BLaER1 (cell line): ENCODE measurements around the gene OR2H1.
"Not testable (repeated sequence)": the region's sequence is repeated elsewhere in the genome, so short reads cannot be mapped to it uniquely, and the experiment has no call there.

Experiments
- H3K27ac ChIP-seq: shearing (Covaris generic); formaldehyde crosslinking; 2 replicates; pipeline ENCODE4 v1.8.1; 2022
- H3K27me3 ChIP-seq: shearing (Covaris generic); formaldehyde crosslinking; 2 replicates; pipeline ENCODE4 v1.8.1; 2022
- H3K36me3 ChIP-seq: shearing (Covaris generic); formaldehyde crosslinking; 2 replicates; pipeline ENCODE4 v1.8.1; 2022
- H3K4me1 ChIP-seq: shearing (Covaris generic); formaldehyde crosslinking; 2 replicates; pipeline ENCODE4 v1.8.1; 2022
- H3K4me2 ChIP-seq: shearing (Covaris generic); formaldehyde crosslinking; 2 replicates; pipeline ENCODE4 v1.8.1; 2022
- H3K4me3 ChIP-seq: shearing (Covaris generic); formaldehyde crosslinking; 2 replicates; pipeline ENCODE4 v1.8.1; 2022
- H3K9ac ChIP-seq: shearing (Covaris generic); formaldehyde crosslinking; 2 replicates; pipeline ENCODE4 v1.8.1; 2022
- H3K9me3 ChIP-seq: shearing (Covaris generic); formaldehyde crosslinking; 2 replicates; pipeline ENCODE4 v1.8.1; 2022
- H4K20me1 ChIP-seq: shearing (Covaris generic); formaldehyde crosslinking; 2 replicates; pipeline ENCODE4 v1.8.1; 2022
- Cebpa-rat ChIP-seq: shearing (Covaris generic); IDR thresholded peaks from 2 replicates; pipeline ENCODE4 v1.8.1; 2022

Gene OR2H1

GRCh38 chr6:29456971-29457370 lies at the start of gene OR2H1, which contains the start of gene OR11A1:
Gene OR2H1 (plus strand): TSS chr6:29457155. CDS start chr6:29461770, 4,615 bp downstream.
Gene OR11A1 (minus strand): TSS chr6:29457071. CDS start chr6:29427641, 29,430 bp downstream.
- no peak for TF ChIP-seq Cebpa-rat
- H3K9me3 ChIP-seq, result no peaks in the 10 kb centered on the region
- H3K4me3 ChIP-seq, result no peak within 1 kb of the TSS
- no peak within 1 kb of the TSS for H3K27ac ChIP-seq
- no peak within 1 kb of the TSS for H3K9ac ChIP-seq
- H4K20me1 ChIP-seq, result no peaks in the 10 kb centered on the region
- no peaks in the 10 kb centered on the region for H3K36me3 ChIP-seq
- no peak within 1 kb of the TSS for H3K4me2 ChIP-seq
- no peaks in the 10 kb centered on the region for H3K4me1 ChIP-seq
- no peaks in the 10 kb centered on the region for H3K27me3 ChIP-seq

GRCh38 chr6:29414588-29414987 lies 42.4 kb upstream of the OR2H1 start, which contains the start of gene OR12D1:
Gene OR12D1 (plus strand): TSS chr6:29414928.
- Histone ChIP-seq H3K36me3 (no peaks in the 10 kb centered on the region), H3K27me3 (no peaks in the 10 kb centered on the region), H3K4me1 (no peaks in the 10 kb centered on the region), H4K20me1 (no peaks in the 10 kb centered on the region), H3K9me3 (peaks cover 27% of the 10 kb centered on the region), H3K4me3 (no peak within 1 kb of the TSS), H3K4me2 (no peak within 1 kb of the TSS), H3K9ac (no peak within 1 kb of the TSS), H3K27ac (no peak within 1 kb of the TSS)
- TF ChIP-seq Cebpa-rat, result no peak

GRCh38 chr6:29419516-29419915 lies 37.4 kb upstream of the OR2H1 start:
- Histone ChIP-seq H3K36me3 (no peaks in the 10 kb centered on the region), H3K27ac (no peak overlapping the region), H3K27me3 (no peaks in the 10 kb centered on the region), H4K20me1 (no peaks in the 10 kb centered on the region), H3K4me3 (no peak overlapping the region), H3K4me1 (no peaks in the 10 kb centered on the region), H3K9ac (no peak overlapping the region), H3K4me2 (no peak overlapping the region), H3K9me3 (no peaks in the 10 kb centered on the region)
- no peak for TF ChIP-seq Cebpa-rat

- H3K9me3 ChIP-seq, result no peaks in the 10 kb centered on the region
- no peaks in the 10 kb centered on the region for H4K20me1 ChIP-seq
- no peak overlapping the region for H3K4me3 ChIP-seq
- H3K36me3 ChIP-seq, result no peaks in the 10 kb centered on the region
- no peak overlapping the region for H3K27ac ChIP-seq
- no peak overlapping the region for H3K9ac ChIP-seq
- H3K27me3 ChIP-seq, result no peaks in the 10 kb centered on the region
- no peak overlapping the region for H3K4me2 ChIP-seq
- no peaks in the 10 kb centered on the region for H3K4me1 ChIP-seq
- no peak for TF ChIP-seq Cebpa-rat
Observed at GRCh38 chr6:29424168-29424567, 32.8 kb upstream of the OR2H1 start.

GRCh38 chr6:29424575-29424974 lies 32.4 kb upstream of the OR2H1 start:
- Histone ChIP-seq H3K27ac (no peak overlapping the region), H3K4me3 (no peak overlapping the region), H3K9ac (no peak overlapping the region), H3K27me3 (no peaks in the 10 kb centered on the region), H3K9me3 (no peaks in the 10 kb centered on the region), H4K20me1 (no peaks in the 10 kb centered on the region), H3K36me3 (no peaks in the 10 kb centered on the region), H3K4me1 (no peaks in the 10 kb centered on the region), H3K4me2 (no peak overlapping the region)
- TF ChIP-seq Cebpa-rat, result no peak

- H4K20me1 ChIP-seq, result no peaks in the 10 kb centered on the region
- H3K36me3 ChIP-seq, result no peaks in the 10 kb centered on the region
- H3K4me3 ChIP-seq, result no peak overlapping the region
- no peaks in the 10 kb centered on the region for H3K9me3 ChIP-seq
- H3K4me1 ChIP-seq, result no peaks in the 10 kb centered on the region
- no peak overlapping the region for H3K27ac ChIP-seq
- H3K27me3 ChIP-seq, result no peaks in the 10 kb centered on the region
- H3K4me2 ChIP-seq, result no peak overlapping the region
- no peak for TF ChIP-seq Cebpa-rat
- H3K9ac ChIP-seq, result no peak overlapping the region
Observed at GRCh38 chr6:29425075-29425474, 31.9 kb upstream of the OR2H1 start.

GRCh38 chr6:29426654-29427053 lies 30.3 kb upstream of the OR2H1 start:
- Histone ChIP-seq H3K9me3 (no peaks in the 10 kb centered on the region), H3K27me3 (no peaks in the 10 kb centered on the region), H3K4me2 (no peak overlapping the region), H3K4me1 (no peaks in the 10 kb centered on the region), H3K27ac (no peak overlapping the region), H3K4me3 (no peak overlapping the region), H3K9ac (no peak overlapping the region), H4K20me1 (no peaks in the 10 kb centered on the region), H3K36me3 (no peaks in the 10 kb centered on the region)
- no peak for TF ChIP-seq Cebpa-rat

- H3K4me3 ChIP-seq, H3K27ac ChIP-seq, H3K4me1 ChIP-seq, H3K27me3 ChIP-seq, H3K9me3 ChIP-seq, H3K4me2 ChIP-seq, H3K36me3 ChIP-seq, H4K20me1 ChIP-seq, H3K9ac ChIP-seq: not testable (repeated sequence)
Observed at GRCh38 chr6:29436730-29437129, 20.2 kb upstream of the OR2H1 start.

- no peak within 1 kb of the TSS for H3K4me2 ChIP-seq
- no peak within 1 kb of the TSS for H3K27ac ChIP-seq
Observed at GRCh38 chr6:29439006-29439405, 17.9 kb upstream of the OR2H1 start, which contains the start of gene OR10C1. Gene OR10C1 (plus strand): TSS chr6:29439306. CDS start chr6:29440016, 710 bp downstream.

GRCh38 chr6:29442719-29443118 lies 14.2 kb upstream of the OR2H1 start:
- H3K9me3 ChIP-seq, result 0 out of 2 replicates have a peak, but pooled peaks cover 12% of the 10 kb centered on the region

More at GRCh38 chr6:29439006-29439405, 17.9 kb upstream of the OR2H1 start, which contains the start of gene OR10C1:
- Histone ChIP-seq H3K4me1 (no peaks in the 10 kb centered on the region), H4K20me1 (no peaks in the 10 kb centered on the region), H3K9ac (no peak within 1 kb of the TSS), H3K9me3 (0 out of 2 replicates have a peak, but pooled peaks cover 5% of the 10 kb centered on the region), H3K4me3 (no peak within 1 kb of the TSS), H3K36me3 (no peaks in the 10 kb centered on the region), H3K27me3 (no peaks in the 10 kb centered on the region)
- TF ChIP-seq Cebpa-rat, result no peak

GRCh38 chr6:29444031-29444430 lies 12.9 kb upstream of the OR2H1 start:
- not testable (repeated sequence) for H4K20me1 ChIP-seq, H3K27ac ChIP-seq, H3K9ac ChIP-seq, H3K27me3 ChIP-seq, H3K4me3 ChIP-seq, H3K36me3 ChIP-seq, H3K4me1 ChIP-seq, H3K4me2 ChIP-seq
- 0 out of 2 replicates have a peak, but pooled peaks cover 12% of the 10 kb centered on the region for H3K9me3 ChIP-seq

More at GRCh38 chr6:29442719-29443118, 14.2 kb upstream of the OR2H1 start:
- no peak overlapping the region for H3K4me3 ChIP-seq
- H3K4me2 ChIP-seq, result no peak overlapping the region
- no peak overlapping the region for H3K9ac ChIP-seq
- H3K27me3 ChIP-seq, result no peaks in the 10 kb centered on the region
- no peak overlapping the region for H3K27ac ChIP-seq
- no peaks in the 10 kb centered on the region for H3K4me1 ChIP-seq
- no peaks in the 10 kb centered on the region for H4K20me1 ChIP-seq
- H3K36me3 ChIP-seq, result no peaks in the 10 kb centered on the region
- TF ChIP-seq Cebpa-rat, result no peak
